ENCODE data around the gene FBH1. TPM values are rescaled to one million over a fixed set of nuclear protein-coding genes. Genes with fewer than 3 reads are reported as not detected.
A peak's percentile ranks its signal among the peaks of the same experiment; 100 is the strongest.
"Not testable (repeated sequence)": the region's sequence is repeated elsewhere in the genome, so short reads cannot be mapped to it uniquely, and the experiment has no call there.

FBH1 gene
- total RNA-seq, 2 donors from 2014 or later: 51.8 to 53.5 TPM

DNA sequence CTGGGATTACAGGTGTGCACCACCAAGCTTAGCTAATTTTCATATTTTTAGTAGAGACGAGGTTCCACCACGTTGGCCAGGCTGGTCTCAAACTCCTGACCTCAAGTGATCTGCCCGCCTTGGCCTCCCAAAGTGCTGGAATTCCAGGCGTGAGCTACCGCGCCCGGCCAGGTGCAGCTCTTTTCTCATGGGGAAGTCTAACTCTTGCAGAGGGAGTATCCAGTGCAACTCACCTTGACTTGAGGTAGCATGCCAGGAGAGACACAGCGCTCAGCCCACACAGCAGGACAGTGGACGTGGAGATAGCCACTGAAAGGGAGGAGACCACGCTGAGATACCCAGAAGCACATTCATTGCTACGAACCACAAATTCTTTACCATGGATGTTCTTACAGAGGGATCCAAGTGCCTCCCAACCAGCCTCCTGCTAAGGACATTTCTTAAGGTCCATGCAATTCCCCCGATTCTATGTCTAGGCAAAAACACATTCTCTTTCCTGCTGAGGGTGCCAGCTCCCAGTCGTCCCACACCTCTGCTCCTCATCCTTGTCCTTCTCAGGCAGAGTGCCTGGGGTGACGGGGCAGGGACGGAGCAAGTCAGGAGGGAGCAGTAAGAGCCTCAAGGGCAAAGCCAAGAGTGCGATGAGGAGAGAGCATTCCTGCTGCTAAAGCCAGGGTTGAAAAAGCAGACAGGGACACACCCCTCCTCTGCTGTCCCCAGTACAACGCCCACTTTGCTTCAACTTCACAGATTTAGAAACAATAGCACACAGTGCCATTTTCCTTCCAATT is 66.3 kb downstream of the FBH1 start:
- no peak for DNase-seq (ENCODE audit: low spot score in 2 of 2)
- peak overlapping the region in 1 of 2 donors; percentile 17 for H3K27ac Mint-ChIP-seq
- ATAC-seq: no peak
- H3K36me3 Mint-ChIP-seq: peaks cover 0 to 4% of the 10 kb centered on the region in 2 donors
- H3K9me3 Mint-ChIP-seq: no peaks in the 10 kb centered on the region

DNA sequence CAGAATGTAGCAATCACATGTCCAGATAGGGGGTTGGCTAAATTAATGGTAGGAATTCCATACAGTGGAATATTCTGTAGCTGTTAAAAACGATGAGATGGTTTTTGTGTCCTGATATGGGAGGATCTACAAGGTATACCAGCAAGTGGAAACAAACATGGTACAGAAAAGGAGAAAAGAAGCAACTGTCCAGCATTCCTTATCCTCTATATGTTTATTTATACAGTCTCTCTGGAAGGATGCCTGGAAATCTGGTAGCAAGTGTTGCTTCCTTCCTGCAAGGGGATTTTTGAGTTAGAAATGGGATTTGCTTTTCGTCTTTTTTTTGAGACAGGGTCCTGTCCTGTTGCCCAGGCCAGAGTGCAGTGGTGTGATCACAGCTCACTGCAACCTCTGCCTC is 68.0 kb downstream of the FBH1 start:
- no peak for ATAC-seq
- Mint-ChIP-seq H3K9me3 (no peaks in the 10 kb centered on the region), H3K36me3 (peaks cover 6 to 11% of the 10 kb centered on the region in 2 donors), H3K27ac (peak overlapping the region in 1 of 2 donors; percentile 32)
- no peak for DNase-seq (ENCODE audit: low spot score in 2 of 2)

DNA sequence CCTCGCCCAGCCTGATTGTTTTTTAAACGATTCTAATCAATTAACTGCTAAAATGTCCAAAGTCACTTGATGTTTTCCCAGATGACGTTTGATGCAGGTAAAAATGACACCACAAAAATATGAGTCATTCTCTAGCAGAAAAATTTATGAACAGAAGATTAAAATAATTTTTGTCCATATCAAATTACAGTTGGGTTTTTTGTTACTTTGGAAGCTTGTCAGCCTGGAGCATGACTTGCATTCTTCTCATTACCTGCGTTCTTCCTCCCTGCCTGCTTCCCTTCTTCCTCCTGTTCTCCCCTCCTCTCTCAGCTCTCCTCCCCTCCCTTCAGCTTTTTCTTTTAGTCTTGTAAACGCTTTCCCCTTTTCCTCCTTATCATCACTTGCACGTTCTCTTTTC is 68.6 kb downstream of the FBH1 start:
- Mint-ChIP-seq H3K36me3 (peaks cover 6 to 11% of the 10 kb centered on the region in 2 donors), H3K27ac (no peak overlapping the region), H3K9me3 (no peaks in the 10 kb centered on the region)
- DNase-seq (ENCODE audit: low spot score in 2 of 2) (no peak), ATAC-seq (no peak)

DNA sequence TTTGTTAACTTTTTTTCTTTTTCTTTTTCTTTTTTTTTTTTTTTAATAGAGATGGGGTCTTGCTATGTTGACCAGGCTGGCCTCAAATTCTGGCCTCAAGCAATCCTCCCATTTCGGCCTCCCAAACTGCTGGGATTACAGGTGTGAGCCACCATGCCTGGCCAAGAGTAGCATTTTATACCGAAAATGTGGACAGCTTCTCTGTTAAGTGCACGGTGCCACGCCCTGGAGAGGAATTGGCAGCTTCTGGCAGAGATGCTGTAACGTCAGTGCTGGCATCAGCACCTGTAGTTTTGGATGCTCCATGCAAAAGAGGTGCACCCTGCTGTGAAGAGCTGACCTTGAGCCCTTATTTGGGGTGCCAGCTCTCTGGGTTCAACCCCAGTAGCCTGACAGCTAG is 69.1 kb downstream of the FBH1 start:
- Mint-ChIP-seq H3K9me3 (no peaks in the 10 kb centered on the region), H3K36me3 (peaks cover 6 to 11% of the 10 kb centered on the region in 2 donors), H3K27ac (no peak overlapping the region)
- ATAC-seq: no peak
- DNase-seq (ENCODE audit: low spot score in 2 of 2): peak in 1 of 2 donors; percentile 13

DNA sequence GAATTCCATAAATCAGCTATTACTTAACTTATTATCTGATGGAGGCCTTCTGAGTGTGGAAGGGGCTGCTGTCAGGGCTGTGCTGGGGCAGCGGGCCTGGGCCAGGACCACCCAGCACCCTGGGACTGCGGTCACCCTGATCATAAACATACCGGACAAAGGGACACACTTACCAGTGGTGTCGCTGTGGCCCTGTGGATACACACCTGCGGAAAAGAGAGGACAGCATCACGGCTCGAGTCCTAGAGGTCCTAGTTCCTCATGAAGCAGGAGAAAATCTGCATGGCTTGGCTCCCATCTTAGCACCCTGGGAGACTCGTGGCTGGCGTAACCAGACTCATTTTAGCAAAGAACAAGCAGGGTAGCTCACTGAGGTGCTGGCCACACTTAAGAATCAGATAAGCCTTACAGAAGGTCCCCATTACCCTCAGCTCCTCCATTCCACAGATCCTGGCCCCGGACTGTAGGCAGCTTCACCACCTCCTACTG is 69.6 kb downstream of the FBH1 start:
- Mint-ChIP-seq H3K27ac (no peak overlapping the region), H3K36me3 (peaks cover 6 to 11% of the 10 kb centered on the region in 2 donors), H3K9me3 (no peaks in the 10 kb centered on the region)
- no peak for ATAC-seq
- DNase-seq (ENCODE audit: low spot score in 2 of 2): no peak

DNA sequence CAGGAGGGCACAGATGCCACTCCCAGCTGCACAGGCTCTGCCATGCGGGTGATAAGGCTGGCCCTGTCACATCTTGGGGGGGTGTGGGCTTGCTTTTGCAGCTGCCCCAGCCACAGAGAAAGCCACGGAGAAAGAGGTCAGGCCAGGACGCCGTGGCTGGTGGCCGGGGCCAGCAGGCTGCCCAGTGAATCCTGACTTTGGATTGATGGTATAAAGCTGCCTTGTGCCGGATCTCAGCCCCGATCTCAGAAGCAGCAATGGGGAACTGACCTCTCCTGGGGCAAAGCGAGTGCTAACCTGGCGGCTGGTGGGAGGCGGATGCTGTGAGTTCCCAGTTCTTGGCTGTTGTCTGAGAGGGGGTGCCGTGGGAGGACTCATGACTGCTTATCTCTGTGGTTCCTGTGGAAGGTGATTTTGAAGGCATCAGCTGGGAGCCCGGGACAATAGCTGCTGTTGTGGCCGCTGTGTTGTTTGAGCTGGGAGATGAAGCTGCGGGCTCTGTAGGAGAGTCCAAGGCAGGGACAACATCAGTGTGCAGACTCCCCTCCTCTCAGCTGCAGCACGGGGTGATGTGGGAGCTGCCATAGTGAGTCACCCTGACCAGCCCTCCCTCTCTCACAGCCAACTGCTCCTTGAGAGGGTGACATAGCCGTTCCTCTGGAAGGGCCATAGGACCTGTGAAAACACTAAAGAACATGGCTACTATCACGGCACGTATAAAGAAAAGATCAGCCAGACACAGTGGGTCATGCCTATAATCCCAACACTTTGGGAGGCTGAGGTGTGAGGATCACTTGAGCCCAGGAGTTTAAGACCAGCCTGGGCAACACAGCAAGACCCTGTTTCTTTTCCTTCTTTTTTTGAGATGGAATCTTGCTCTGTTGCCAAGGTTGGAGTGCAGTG is 70.3 kb downstream of the FBH1 start:
- no peak overlapping the region for H3K27ac Mint-ChIP-seq

DNA sequence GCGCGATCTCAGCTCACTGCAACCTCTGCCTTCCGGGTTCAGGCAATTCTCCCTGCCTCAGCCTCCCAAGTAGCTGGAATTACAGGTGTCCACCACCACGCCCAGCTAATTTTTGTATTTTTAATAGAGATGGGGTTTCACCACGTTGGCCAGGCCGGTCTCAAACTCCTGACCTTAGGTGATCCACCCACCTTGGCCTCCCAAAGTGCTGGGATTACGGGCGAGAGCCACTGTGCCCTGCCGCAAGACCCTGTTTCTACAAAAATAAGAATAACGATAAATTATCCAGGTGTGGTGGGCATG is 70.9 kb downstream of the FBH1 start:
- not testable (repeated sequence) for H3K27ac Mint-ChIP-seq; DNase-seq (ENCODE audit: low spot score in 2 of 2); ATAC-seq; H3K9me3 Mint-ChIP-seq
- H3K36me3 Mint-ChIP-seq: peaks cover 6 to 11% of the 10 kb centered on the region in 2 donors

More for the DNA sequence above, 70.3 kb downstream of the FBH1 start:
- DNase-seq (ENCODE audit: low spot score in 2 of 2): no peak
- no peak for ATAC-seq
- Mint-ChIP-seq H3K36me3 (peaks cover 6 to 11% of the 10 kb centered on the region in 2 donors), H3K9me3 (no peaks in the 10 kb centered on the region)

DNA sequence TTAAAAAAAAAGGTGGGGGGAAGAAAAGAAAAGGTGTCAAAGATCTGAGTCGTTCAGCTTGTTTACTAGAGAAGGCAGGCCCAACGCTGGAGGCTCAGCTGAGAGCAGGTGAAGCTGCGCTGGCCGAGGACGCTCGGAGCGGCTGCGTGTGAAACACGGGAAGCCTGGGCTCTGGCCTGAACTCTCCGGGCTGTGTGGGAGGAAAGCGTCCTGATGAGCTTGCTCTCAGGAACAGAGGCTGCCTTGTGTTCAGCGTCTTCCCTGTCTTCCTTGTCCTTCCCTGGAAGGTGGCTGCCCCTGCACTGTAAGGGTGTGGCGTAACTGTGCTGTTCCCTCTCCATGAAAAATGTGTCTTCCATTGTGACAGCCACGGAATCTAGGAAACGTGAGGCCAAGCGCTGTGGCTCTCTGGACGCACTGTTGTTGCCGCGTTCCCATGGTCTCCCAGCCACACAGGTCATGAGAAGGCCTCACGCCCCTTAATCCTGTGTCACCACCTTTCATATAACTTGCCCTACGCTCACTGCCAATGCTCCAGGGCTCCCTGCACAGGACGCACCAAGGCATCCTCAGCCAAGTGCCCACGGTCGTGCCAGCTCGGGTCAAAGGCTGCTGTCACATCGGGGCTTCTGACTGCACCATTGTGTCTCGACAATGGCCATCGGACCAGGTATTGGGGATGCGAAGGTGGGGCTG is 71.5 kb downstream of the FBH1 start:
- Mint-ChIP-seq H3K27ac (peak overlapping the region in 1 of 2 donors; percentile 70), H3K36me3 (peaks cover 6 to 11% of the 10 kb centered on the region in 2 donors), H3K9me3 (no peaks in the 10 kb centered on the region)
- DNase-seq (ENCODE audit: low spot score in 2 of 2) (no peak), ATAC-seq (no peak)

DNA sequence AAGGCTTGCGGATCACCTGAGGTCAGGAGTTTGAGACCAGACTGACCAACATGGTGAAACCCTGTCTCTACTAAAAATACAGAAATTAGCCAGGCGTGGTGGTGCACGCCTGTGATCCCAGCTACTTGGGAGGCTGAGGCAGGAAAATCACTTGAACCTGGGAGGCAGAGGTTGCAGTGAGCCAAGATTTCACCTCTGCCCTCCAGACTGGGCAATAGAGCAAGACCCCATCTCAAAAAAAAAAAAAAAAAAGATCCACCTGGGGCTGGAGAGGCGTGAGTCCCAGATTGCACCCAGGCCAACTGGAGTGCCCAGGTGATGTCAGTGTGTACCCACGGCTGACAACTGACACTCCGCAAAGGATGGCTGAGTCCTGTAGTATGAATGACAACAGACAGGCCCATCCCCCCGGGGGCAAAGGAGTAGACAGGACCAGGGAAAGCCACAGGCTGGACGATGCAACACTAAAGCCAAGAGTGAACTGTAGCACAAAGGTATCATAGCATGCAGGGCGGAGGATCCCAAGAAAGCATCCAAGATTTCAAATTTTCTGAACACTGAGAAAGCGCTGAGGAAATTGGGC is 72.4 kb downstream of the FBH1 start:
- H3K36me3 Mint-ChIP-seq: peaks cover 7 to 11% of the 10 kb centered on the region in 2 donors
- DNase-seq (ENCODE audit: low spot score in 2 of 2): peak in 1 of 2 donors; percentile 45
- H3K27ac Mint-ChIP-seq: peak overlapping the region in 1 of 2 donors; percentile 36
- H3K9me3 Mint-ChIP-seq, ATAC-seq: not testable (repeated sequence)

DNA sequence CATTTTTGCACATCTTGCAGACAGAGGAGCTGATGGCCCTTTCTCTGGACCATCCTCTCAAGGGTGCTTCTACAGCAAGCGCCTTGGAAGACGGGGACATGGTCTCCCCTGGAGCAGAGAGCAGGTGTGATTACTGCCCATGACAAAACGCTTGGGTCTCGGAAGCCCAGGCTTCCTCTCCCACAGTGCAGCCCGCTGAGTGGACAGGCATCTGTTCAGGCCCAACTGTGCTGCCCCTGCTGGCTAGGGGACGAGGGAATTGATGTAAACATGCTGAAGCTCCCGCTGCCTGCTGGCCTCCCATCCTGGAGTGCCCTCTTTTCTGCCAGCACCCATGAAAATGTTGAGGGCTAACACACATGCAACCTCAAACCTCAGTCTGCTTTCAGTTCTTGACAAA is 73.0 kb downstream of the FBH1 start:
- peak in 1 of 2 donors; percentile 14 for DNase-seq (ENCODE audit: low spot score in 2 of 2)
- peaks cover 11 to 14% of the 10 kb centered on the region in 2 donors for H3K36me3 Mint-ChIP-seq
- H3K27ac Mint-ChIP-seq: no peak overlapping the region
- no peaks in the 10 kb centered on the region for H3K9me3 Mint-ChIP-seq
- ATAC-seq: no peak

DNA sequence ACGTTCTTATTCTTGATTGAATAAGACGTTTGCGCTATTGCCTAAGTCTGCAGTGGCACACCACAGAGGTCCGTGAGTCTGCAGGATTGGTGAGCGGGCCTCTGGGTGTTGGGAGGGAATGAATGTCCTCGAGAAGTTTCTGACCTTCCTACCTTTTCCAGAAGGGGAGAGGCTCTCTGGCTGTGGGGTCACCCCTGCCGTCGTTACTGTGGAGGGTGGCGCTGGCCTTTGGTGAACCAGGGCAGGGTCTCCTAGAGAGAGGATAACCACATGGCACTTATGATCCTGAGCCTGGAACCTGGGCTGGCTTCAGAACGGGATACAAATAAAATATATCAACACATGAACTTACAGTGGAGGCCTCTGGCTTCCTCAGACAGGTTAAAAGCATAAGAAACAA is 73.5 kb downstream of the FBH1 start:
- DNase-seq (ENCODE audit: low spot score in 2 of 2) (peak in 1 of 2 donors; percentile 23), ATAC-seq (no peak)
- H3K27ac Mint-ChIP-seq: no peak overlapping the region
- peaks cover 11 to 14% of the 10 kb centered on the region in 2 donors for H3K36me3 Mint-ChIP-seq
- no peaks in the 10 kb centered on the region for H3K9me3 Mint-ChIP-seq

DNA sequence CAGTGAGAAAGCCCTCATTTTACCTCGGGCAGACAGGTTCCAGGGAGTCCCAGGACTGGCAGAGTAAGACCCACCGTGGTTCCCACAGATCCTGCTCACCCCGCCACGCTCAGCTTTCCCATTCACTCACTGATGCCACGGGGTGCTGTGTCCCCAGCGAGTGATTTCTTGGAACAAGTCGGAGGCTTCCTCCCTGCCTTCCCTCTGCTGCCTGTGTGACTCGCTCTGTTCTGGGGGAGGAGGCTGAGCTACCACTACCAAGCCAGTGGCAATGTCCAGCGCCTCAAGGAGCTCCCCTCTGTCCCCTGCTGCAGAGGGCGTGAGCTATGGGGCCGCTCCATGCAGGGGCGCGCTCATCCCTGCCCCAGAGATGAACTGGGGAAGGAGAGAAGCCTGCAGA is 74.7 kb downstream of the FBH1 start:
- Mint-ChIP-seq H3K9me3 (no peaks in the 10 kb centered on the region), H3K27ac (no peak overlapping the region), H3K36me3 (peaks cover 8 to 14% of the 10 kb centered on the region in 2 donors)
- DNase-seq (ENCODE audit: low spot score in 2 of 2) (peak in 1 of 2 donors; percentile 40), ATAC-seq (no peak)

DNA sequence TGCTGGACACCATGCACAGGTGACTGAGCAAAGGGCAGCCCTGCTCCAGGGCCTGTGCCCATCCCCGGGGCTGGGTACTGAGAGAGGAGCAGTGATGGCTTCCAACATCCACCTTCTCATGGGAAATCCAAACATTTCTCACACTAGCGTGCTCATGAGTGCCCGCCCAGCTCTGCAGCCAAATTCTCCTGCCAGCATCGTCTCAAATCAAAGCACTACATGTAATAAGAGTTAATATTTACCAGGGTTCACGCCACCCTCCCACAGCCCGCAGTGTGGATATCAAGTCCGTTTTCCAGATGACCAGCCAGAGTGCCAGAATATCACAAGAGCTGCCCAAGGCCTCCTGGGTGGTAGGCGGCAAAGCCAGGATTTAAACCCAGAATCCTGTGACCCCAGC is 75.2 kb downstream of the FBH1 start:
- DNase-seq (ENCODE audit: low spot score in 2 of 2) (no peak), ATAC-seq (no peak)
- H3K9me3 Mint-ChIP-seq: no peaks in the 10 kb centered on the region
- H3K27ac Mint-ChIP-seq: no peak overlapping the region
- peaks cover 7 to 14% of the 10 kb centered on the region in 2 donors for H3K36me3 Mint-ChIP-seq

DNA sequence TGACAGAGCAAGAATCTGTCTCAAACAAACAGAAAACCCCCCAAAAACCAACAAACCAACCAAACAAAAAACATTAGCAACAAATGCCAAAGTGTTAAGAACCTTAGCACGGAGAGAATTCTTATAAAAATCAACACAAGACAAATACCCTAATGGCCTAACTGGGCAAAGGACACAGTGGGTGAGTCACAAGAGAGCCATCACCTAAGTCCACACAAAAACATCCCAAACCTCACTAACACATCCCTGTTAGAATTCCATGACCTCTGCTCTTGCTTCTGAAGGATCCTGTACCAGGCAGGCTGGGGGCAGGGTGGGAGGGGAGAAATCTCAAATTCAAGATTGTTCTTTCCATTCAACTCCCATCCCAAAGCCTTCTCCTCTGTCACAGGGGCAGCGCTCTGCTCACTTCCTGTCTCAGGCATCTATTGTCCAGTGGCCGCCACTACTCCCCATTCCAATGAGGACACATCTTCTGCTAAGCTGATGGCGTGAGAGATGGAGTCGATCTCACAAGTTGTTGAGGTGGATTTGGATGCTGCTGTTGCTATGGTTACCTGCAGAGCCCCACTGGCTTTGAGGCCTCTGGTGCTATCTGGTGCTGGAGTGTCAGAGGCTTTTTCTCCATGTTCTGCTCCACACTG is 78.1 kb downstream of the FBH1 start:
- Mint-ChIP-seq H3K27ac (peak overlapping the region in 1 of 2 donors; percentile 26), H3K9me3 (no peaks in the 10 kb centered on the region), H3K36me3 (peaks cover 0 to 8% of the 10 kb centered on the region in 2 donors)
- no peak for ATAC-seq
- DNase-seq (ENCODE audit: low spot score in 2 of 2): no peak

DNA sequence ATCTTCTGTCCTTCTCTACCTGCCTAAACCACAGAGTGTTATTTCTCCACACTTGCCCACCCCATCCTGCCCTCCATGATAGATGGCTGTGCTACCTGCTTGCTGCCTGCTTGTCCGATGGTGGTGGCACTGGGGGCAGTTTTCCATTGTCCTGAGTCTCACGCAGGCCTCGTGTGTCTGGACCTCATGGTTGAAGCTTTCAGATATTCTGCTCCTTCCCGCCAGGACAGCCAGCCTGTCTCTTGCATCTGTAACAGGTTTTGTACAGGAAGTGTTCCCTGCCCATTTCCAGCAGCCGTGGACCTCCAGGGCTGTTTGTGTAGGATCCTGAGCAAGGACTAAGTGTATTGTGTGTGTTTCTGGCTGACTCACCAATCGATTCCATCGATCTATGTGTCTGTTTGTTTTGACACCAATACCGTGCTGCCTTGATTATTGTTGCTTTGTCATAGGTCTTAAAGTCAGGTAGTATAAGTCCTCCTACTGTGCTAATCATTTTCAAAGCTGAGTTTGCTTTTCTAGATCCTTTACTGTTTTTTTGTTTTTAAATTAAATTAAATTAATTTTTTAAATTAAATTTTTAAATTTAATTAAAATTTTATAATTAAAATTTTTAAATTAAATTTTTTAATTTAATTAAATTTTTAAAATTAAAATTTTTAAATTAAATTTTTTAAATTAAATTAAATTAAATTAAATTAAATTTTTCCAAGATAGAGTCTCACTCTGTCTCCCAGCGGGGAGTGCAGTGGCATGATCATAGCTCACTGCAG is 78.8 kb downstream of the FBH1 start:
- no peak overlapping the region for H3K27ac Mint-ChIP-seq
- ATAC-seq (no peak), DNase-seq (ENCODE audit: low spot score in 2 of 2) (no peak)
- peaks cover 0 to 9% of the 10 kb centered on the region in 2 donors for H3K36me3 Mint-ChIP-seq
- no peaks in the 10 kb centered on the region for H3K9me3 Mint-ChIP-seq
